ACC112 (cell line): Measurements from ENCODE around the gene MAP7D2.

Experiments
- H2AFZ ChIP-seq: fragments of 200-600 bp; sonication (generic); one replicate; pipeline ENCODE4 v1.6.0; 2017; ENCODE audit warnings: antibody characterized with exemption, low read length; ENCODE audit not compliant: unreplicated experiment
- H3K27ac ChIP-seq: fragments of 200-600 bp; sonication (generic); 2 replicates; pipeline ENCODE4 v1.5.1; 2014; ENCODE audit warnings: low read depth, mild to moderate bottlenecking, antibody characterized with exemption, low read length, moderate library complexity
- H3K27me3 ChIP-seq: fragments of 200-600 bp; sonication (generic); 2 replicates; pipeline ENCODE4 v1.6.1; 2014; ENCODE audit warnings: mild to moderate bottlenecking, antibody characterized with exemption, low read length, moderate library complexity, mixed read lengths; ENCODE audit not compliant: insufficient read depth
- H3K36me3 ChIP-seq: fragments of 200-600 bp; sonication (generic); 2 replicates; pipeline ENCODE4 v1.6.1; 2016; ENCODE audit warnings: mild to moderate bottlenecking, antibody characterized with exemption, low read length, moderate library complexity, mixed read lengths; ENCODE audit not compliant: insufficient read depth
- H3K4me1 ChIP-seq: fragments of 200-600 bp; sonication (generic); one replicate; pipeline ENCODE4 v1.6.1; 2016; ENCODE audit warnings: low read length, mixed read lengths; ENCODE audit not compliant: insufficient read depth, unreplicated experiment, control insufficient read depth
- H3K4me3 ChIP-seq: fragments of 200-600 bp; sonication (generic); 2 replicates; pipeline ENCODE4 v1.5.1; 2014; ENCODE audit warnings: mild to moderate bottlenecking, low read depth, low read length
- H3K79me2 ChIP-seq: fragments of 200-600 bp; sonication (generic); one replicate; pipeline ENCODE4 v1.6.0; 2016; ENCODE audit warnings: low read length; ENCODE audit not compliant: control insufficient read depth, unreplicated experiment, insufficient read depth

The MAP7D2 gene

DNA sequence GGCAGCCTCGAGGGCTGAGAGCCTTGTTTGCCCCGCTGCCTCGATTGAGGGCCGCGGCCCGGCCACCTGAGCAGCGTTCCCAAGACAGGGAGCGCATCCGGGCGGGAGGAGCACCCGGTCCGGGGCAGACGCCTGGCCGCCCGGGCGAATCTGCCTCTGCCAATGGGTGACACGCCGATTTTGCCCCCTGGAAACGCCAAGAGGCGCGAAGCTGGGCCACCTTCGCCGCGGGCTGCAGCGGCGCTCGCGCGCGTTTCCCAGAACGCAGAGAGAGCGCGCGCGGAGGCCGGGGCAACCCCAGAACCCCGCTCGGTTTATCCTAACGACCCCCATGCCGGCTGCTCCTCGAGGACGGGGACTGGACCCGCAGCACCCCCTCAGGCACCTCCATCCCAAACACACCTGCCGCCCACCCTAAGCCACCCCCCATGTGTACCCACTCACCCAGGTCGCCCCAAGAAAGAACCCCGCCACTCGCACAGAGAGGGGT lies 575 bp downstream of the MAP7D2 start:
- Histone ChIP-seq H3K4me1 (no peaks in the 10 kb centered on the region), H2AFZ (peak overlapping the region; percentile 91), H3K4me3 (peak overlapping the region; percentile 79), H3K27me3 (peaks cover 10% of the 10 kb centered on the region; the same call in 1 of the 2 replicates), H3K79me2 (no peaks in the 10 kb centered on the region), H3K27ac (no peak overlapping the region), H3K36me3 (no peaks in the 10 kb centered on the region)

- H2AFZ ChIP-seq: no peak overlapping the region
- no peaks in the 10 kb centered on the region for H3K79me2 ChIP-seq
- H3K4me3 ChIP-seq: no peak overlapping the region
- H3K27me3 ChIP-seq: peaks cover 5% of the 10 kb centered on the region; the same call in 1 of the 2 replicates
- H3K27ac ChIP-seq: no peak overlapping the region
- no peaks in the 10 kb centered on the region for H3K36me3 ChIP-seq
- no peaks in the 10 kb centered on the region for H3K4me1 ChIP-seq
Observed at GRCh38 chrX:20112022-20112774, 4.5 kb downstream of the MAP7D2 start.

DNA sequence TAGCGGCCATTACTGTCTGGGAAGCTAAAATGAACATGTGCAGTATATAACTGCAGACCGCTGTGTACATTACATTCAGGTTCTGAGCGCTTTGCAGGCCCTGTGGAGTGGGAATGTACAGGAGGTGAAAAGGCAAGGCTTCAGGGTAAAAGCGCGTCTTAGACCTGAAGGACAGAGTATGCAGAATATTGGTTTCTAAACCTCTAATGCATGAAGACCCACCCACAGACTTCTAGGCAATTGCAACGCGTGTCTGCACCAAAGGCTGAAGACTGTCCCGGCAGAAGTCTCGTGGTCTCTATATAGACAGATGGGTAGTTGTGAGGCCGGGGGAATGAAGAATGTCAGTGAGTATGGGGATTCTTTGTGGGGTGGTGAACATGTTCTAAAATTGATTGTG lies 5.4 kb downstream of the MAP7D2 start:
- no peak overlapping the region for H3K4me3 ChIP-seq

GRCh38 chrX:20101934-20102581 lies 14.6 kb downstream of the MAP7D2 start:
- H3K79me2 ChIP-seq: no peaks in the 10 kb centered on the region
- H3K4me1 ChIP-seq: no peaks in the 10 kb centered on the region
- H3K36me3 ChIP-seq: no peaks in the 10 kb centered on the region
- no peak overlapping the region for H2AFZ ChIP-seq
- no peaks in the 10 kb centered on the region for H3K27me3 ChIP-seq
- no peak overlapping the region for H3K27ac ChIP-seq
- H3K4me3 ChIP-seq: no peak overlapping the region

More for the DNA sequence above, 5.4 kb downstream of the MAP7D2 start:
- Histone ChIP-seq H2AFZ (no peak overlapping the region), H3K27ac (no peak overlapping the region), H3K79me2 (no peaks in the 10 kb centered on the region), H3K36me3 (no peaks in the 10 kb centered on the region), H3K4me1 (no peaks in the 10 kb centered on the region), H3K27me3 (no peaks in the 10 kb centered on the region)

DNA sequence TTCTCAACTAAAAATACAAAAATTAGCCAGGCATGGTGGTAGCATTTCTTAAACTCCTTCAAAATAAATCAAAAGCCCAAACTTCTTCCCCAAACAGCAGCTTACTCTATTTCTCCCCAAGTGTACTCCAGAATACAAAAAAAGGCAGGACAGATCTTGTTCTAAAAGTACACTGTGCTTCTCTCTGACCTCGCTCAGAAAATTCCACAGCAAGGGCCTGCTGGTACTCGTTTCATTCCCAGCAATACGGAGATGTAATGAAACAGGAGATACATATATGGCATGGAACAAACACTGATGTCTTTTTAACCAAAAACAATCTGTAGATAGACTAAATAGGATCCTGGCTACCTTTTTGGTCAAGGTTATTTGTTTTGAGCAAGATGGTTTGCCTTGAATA lies 25.2 kb downstream of the MAP7D2 start:
- Histone ChIP-seq H3K36me3 (no peaks in the 10 kb centered on the region), H3K4me3 (no peak overlapping the region), H3K4me1 (no peaks in the 10 kb centered on the region), H2AFZ (no peak overlapping the region), H3K27me3 (no peaks in the 10 kb centered on the region), H3K27ac (no peak overlapping the region), H3K79me2 (no peaks in the 10 kb centered on the region)

DNA sequence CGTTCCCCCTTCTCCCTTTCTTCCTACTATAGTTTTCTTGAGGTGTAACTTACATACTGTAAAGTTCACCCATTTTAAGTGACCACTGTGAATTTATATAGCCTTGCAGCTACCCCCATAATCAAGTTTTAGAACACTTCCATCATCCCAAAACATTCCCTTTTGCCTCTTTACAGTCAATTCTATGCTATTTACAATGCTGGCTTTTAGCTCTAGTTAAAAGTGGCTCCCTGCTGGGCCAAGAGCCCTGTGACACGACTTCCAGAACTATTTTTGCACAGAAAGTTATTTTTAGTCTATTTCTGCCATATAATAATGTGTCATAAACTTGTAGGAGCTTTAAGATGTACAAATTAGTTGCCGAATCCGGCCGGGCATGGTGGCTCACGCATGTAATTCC lies 26.9 kb downstream of the MAP7D2 start:
- Histone ChIP-seq H3K79me2 (no peaks in the 10 kb centered on the region), H3K27me3 (no peaks in the 10 kb centered on the region), H3K4me1 (no peaks in the 10 kb centered on the region), H3K27ac (no peak overlapping the region), H3K4me3 (no peak overlapping the region), H3K36me3 (no peaks in the 10 kb centered on the region), H2AFZ (no peak overlapping the region)

GRCh38 chrX:20080277-20080676 lies 36.4 kb downstream of the MAP7D2 start:
- Histone ChIP-seq H2AFZ (no peak overlapping the region), H3K4me1 (no peaks in the 10 kb centered on the region), H3K27ac (no peak overlapping the region), H3K4me3 (no peak overlapping the region), H3K79me2 (no peaks in the 10 kb centered on the region), H3K36me3 (no peaks in the 10 kb centered on the region), H3K27me3 (no peaks in the 10 kb centered on the region)

GRCh38 chrX:20071511-20072079 lies 45.1 kb downstream of the MAP7D2 start:
- no peak overlapping the region for H2AFZ ChIP-seq
- H3K27ac ChIP-seq: no peak overlapping the region
- peaks cover 18% of the 10 kb centered on the region for H3K4me1 ChIP-seq
- no peaks in the 10 kb centered on the region for H3K27me3 ChIP-seq
- no peaks in the 10 kb centered on the region for H3K79me2 ChIP-seq
- H3K36me3 ChIP-seq: no peaks in the 10 kb centered on the region
- H3K4me3 ChIP-seq: no peak overlapping the region

DNA sequence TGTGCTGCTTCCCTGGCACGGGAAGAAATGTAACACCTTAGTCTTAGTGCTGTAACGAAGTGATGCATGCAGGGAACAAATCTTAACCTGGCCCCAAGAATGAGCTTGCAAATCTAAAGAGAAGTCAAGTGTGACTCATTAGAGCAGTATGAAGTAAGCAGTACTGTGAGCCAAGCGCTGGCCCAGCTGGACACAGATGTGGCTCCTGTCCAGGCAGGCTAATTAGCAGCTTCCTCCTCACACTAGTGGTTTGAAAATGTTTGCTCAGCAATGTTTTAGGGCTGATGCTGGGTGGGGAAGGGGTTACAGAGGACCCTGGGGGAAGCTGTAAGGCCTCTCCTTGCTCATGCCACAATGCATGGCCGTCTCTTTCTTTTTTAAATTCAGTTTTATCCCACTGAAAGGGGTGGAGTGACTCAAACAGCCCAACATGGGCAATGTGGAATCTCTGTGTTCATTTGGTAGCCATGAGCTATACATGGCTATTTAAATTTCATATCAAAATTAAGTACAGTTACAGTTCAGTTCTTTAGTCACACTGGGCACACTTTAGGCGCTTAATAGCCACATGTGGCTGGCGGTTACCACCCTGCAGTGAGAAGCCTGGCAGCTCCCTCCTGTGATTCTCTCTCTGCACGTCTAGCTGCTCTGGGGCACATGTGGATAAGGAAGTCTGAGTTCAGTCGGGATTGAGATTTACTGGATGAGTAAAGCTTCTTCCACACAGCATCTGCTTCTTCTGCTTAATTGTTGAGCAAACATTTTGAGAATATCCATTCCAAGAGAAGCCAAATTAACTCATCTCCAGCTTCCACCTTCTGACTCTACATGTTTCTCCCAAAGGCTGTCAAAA lies 48.8 kb downstream of the MAP7D2 start:
- Histone ChIP-seq H3K4me1 (peaks cover 18% of the 10 kb centered on the region), H3K27ac (peak overlapping the region; percentile 38; the same call in 1 of the 2 replicates)

More for the DNA sequence above, 48.8 kb downstream of the MAP7D2 start:
- no peaks in the 10 kb centered on the region for H3K79me2 ChIP-seq
- H3K4me3 ChIP-seq: peak overlapping the region; percentile 39; the same call in 1 of the 2 replicates
- H3K36me3 ChIP-seq: no peaks in the 10 kb centered on the region
- H2AFZ ChIP-seq: no peak overlapping the region
- H3K27me3 ChIP-seq: no peaks in the 10 kb centered on the region
